Muscle of back (tissue), 11 donors: Measurements from ENCODE around the gene UBE2H. TPM values are rescaled to one million over a fixed set of nuclear protein-coding genes. Genes with fewer than 3 reads are reported as not detected.
"Not testable (repeated sequence)": the region's sequence is repeated elsewhere in the genome, so short reads cannot be mapped to it uniquely, and the experiment has no call there.

ENCODE experiments used
- DNase-seq, 3 donors: peaks; one replicate each; pipeline versions ENCODE4 v3.0.0 to v3.0.0-alpha.2; 2013
- polyA plus RNA-seq, 10 donors: library from polyadenylated mRNA; unstranded; fragments of 120-200 nt; gene quantifications; one replicate each; pipeline ENCODE4 v1.2.1, GENCODE V29; 2013; ENCODE audit not compliant: insufficient read length in 10 of 10

Gene UBE2H
- polyA plus RNA-seq, 10 donors: 79.9 to 125 (median 93.8) TPM

- DNase-seq: no peak
These were observed 76.9 kb downstream of the UBE2H start for GRCh38 chr7:129875745-129876411.

- DNase-seq: no peak
These were observed 77.6 kb downstream of the UBE2H start for GRCh38 chr7:129875160-129875559.

DNA sequence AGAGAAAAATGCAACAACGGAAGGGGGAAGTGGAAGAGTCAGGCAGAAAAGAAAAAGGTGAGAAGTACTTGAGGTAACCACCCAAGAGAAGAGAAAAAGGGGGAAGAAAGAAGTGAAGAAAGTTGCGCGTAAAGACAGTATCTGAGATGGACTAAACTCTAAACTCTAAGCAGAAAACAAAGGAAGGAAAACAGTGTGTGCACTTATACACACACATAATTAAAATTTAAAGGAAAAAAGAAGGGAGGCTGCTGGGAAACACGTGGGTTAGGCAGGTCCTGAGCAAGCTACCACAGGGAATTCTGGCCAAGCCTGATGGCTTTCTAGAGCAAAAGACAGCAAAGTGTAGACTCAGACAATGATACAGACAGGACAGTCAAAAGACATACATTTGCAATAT is 78.0 kb downstream of the UBE2H start:
- no peak for DNase-seq

GRCh38 chr7:129872054-129872453 is 80.7 kb downstream of the UBE2H start:
- DNase-seq: no peak

- DNase-seq: no peak
These were observed 82.1 kb downstream of the UBE2H start for GRCh38 chr7:129870668-129871067.

GRCh38 chr7:129866251-129866650 is 86.5 kb downstream of the UBE2H start:
- no peak for DNase-seq

DNA sequence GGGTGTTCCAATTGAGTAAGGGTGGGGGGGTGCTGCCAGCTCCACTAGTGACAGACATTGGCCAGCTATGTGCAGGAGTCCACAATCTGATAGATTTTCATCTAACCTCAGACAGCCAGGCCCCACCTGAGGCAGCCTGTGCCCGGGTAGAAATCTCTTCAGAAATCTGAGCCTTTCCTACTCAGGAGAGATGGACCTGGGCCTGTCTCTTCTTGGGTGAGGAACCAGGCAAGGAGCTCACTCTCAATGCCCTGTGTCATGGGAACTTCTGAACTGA is 86.9 kb downstream of the UBE2H start:
- DNase-seq: no peak

- DNase-seq: no peak
These were observed 87.5 kb downstream of the UBE2H start for GRCh38 chr7:129865093-129865924.

DNA sequence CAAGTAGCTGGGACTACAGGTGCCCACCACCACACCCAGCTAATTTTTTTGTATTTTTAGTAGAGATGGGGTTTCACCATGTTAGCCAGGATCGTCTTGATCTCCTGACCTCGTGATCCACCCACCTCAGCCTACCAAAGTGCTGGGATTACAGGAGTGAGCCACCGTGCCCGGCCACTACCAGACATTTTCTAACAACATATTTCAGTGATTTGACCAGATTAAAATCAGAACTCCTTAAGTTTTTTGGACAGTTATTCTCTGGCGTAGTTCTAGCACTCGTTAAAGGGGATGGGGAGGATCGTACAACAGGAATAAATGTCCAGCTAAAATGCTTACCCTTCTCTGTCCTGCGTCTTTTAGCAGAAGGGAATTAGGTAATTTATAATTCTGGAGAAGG is 88.1 kb downstream of the UBE2H start:
- not testable (repeated sequence) for DNase-seq

DNA sequence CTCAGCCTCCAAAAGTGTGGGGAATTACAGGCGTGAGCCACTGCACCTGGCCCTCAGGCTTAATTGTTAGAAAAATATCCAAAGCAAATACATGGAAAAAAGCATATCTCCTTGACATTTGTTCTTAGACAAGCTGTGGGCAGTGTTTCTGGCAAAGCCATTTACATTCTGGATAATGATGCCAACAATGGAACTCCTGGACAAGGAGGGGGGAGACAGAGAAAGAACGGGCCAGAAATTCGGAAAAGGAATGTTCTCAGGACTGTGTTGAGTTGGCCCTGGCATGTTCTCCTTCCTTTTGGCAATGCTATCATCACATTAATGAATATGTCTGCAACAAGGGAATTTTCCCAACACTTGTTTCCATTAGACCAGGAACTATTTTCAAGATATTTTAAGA is 88.7 kb downstream of the UBE2H start:
- peak in 2 of 3 donors; percentile 64 to 66 for DNase-seq

DNA sequence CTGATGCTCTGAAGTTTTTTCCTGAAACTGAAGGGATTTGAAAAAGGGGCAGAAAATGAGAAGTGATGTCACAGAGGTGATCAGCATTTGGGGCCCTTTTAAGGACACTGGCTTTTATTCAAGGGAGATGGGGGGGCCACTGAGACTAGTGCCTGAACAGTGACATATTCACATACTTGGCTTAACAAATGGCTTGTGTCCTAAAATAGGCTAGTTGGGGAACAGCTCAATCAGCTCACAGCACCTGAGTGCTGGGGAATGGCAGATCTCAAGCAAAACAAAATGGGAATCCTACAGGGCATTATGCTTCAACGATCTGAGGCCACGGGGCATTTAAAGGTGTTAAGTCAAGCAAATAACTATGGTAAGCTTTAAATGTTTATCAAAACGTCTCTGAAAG is 90.1 kb downstream of the UBE2H start:
- DNase-seq: no peak

DNA sequence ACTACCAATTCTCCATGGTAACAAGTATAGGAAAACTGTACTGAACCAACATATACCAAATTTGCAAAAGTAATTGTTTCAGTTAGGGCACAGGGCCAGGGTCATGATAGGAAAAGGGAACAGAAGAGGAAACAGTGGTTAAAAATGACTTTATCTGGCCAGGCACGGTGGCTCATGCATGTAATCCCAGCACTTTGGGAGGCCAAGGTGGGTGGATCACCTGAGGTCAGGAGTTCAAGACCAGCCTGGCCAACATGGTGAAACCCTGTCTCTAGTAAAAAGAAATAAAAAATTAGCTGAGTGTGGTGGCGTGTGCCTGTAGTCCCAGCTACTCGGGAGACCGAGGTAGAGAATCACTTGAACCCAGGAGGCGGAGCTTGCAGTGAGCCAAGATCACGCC is 92.0 kb downstream of the UBE2H start:
- DNase-seq: peak in 1 of 3 donors; percentile 44

GRCh38 chr7:129859183-129859582 is 93.6 kb downstream of the UBE2H start:
- no peak for DNase-seq

DNA sequence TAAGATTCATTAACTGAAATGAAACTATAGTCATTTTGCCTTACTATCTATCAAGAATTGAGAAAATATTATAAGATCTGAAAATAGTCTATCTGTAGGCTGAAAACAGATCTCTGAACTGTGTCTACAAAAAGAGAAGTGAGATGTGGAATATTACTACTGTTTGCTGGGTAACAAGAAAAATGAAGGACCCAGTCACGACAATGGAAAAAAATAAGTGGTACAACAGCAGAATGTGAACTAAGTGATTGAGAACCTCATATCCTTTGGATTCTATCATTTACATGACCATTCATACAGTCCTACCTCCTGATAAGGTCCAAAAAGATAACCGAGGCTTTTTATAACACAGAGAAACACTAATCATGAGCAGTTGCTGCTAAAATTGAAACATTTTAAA is 94.3 kb downstream of the UBE2H start:
- DNase-seq: no peak

GRCh38 chr7:129857313-129857712 is 95.4 kb downstream of the UBE2H start:
- DNase-seq: no peak

- no peak for DNase-seq
These were observed 96.6 kb downstream of the UBE2H start for GRCh38 chr7:129855935-129856717.

DNA sequence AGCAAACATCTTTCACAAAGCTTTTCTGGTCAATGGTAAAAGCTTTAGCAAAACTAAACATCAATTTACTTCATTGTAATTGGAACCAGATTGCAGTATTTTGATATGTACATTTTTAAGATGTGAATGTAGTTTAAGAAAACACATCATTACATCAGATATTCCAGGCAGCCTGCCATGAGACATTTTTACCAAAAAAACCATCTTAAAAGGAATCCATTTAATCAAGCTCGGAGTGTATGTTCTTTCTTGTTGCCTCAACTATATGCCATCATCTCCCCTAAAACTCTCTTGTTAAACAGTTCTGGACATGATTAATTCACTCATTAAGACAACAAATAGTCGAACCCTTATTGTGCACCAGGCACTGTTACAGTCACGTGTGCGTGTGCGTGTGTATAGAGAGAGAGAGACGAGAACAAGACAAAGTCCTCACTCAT is 97.5 kb downstream of the UBE2H start:
- DNase-seq: peak; percentile 80 to 96 (median 90)

DNA sequence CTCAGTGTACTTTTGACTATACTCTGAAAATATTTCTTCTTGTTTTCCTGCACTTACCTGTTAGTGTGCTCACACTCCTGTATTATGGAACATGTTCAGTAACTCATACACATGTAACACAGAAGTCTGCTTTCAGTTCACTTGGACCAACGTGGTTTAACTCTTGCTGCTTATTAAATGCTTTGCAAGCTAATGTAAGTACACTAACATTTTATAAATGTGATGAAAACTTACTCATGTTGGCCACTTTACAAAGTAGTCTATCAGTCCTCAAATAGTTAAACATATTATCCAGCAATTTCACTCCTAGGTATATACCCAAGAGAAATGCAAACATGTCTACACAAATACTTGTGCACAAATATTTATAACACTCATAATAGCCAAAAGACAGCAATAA is 98.4 kb downstream of the UBE2H start:
- no peak for DNase-seq

- DNase-seq: no peak
These were observed 99.0 kb downstream of the UBE2H start for GRCh38 chr7:129853661-129854268.

DNA sequence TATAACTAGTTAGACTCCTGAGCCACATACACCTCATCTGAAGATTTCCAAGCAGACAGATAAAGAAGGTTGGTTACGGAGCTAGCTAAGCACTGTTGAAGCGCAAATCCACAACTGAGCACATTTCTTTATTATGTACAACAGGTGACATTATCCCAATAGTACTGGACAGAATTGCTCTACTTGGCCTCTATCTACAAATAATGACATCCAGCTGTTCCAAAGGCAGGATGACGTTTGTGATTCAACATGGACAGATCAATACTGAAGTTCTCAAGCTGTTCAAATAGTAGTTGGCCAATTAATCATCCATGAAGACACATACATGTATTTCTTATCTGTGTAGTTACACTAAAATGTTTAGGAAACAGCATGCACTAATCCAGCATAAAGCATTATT is 101.0 kb downstream of the UBE2H start:
- no peak for DNase-seq

DNA sequence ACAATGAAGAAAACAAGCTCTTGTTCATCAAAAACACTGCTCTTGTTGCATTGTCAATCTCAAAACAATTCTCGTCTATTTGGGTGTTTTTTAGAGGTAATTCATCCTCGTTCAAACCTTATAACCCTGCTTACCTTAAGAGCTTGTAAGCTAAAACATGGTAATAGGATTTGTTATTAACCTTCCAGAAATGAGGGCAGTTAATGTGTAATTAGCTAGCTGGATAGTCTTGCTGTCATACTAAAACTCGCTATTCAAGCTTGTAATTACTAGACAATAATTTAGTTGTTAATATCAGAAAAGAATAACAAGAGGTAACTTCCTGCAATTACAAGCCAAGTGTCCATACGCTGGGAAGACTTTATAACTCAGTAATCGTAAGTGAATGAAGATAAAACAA is 101.6 kb downstream of the UBE2H start:
- DNase-seq: no peak

GRCh38 chr7:129848436-129848835 is 104.3 kb downstream of the UBE2H start:
- DNase-seq: no peak
